Activated naive CD4-positive, alpha-beta T cell treated with anti-CD3 and anti-CD28 coated beads, Interleukin-2, amount 10 ng/mL, durations not matched to agents 7 days and 5 days (primary cell): ENCODE data around the gene TGM4.

Experiments
- CTCF ChIA-PET: fragments of 350-600 bp; sonication (Branson Sonifier 250); formaldehyde crosslinking; loops from one replicate; lab custom pipeline; 2021; ENCODE audit warnings: antibody characterized with exemption; lab: Charles Lee
- DNase-seq: peaks from one replicate; pipeline ENCODE4 v3.0.0-alpha.2; 2020
- H3K27ac Mint-ChIP-seq: one replicate; pipeline ENCODE4 v1.8.0; 2021; ENCODE audit warnings: mild to moderate bottlenecking, moderate library complexity, mixed read lengths
- H3K27me3 Mint-ChIP-seq: one replicate; pipeline ENCODE4 v1.8.0; 2021; ENCODE audit warnings: mild to moderate bottlenecking, mixed read lengths
- H3K36me3 Mint-ChIP-seq: one replicate; pipeline ENCODE4 v1.8.0; 2021; ENCODE audit warnings: mixed read lengths
- H3K4me1 Mint-ChIP-seq: one replicate; pipeline ENCODE4 v1.8.0; 2021; ENCODE audit warnings: mixed read lengths
- H3K4me3 Mint-ChIP-seq: one replicate; pipeline ENCODE4 v1.8.0; 2021; ENCODE audit warnings: mild to moderate bottlenecking, moderate library complexity, mixed read lengths
- H3K9me3 Mint-ChIP-seq: one replicate; pipeline ENCODE4 v1.8.0; 2021; ENCODE audit warnings: mixed read lengths

TGM4 gene

DNA sequence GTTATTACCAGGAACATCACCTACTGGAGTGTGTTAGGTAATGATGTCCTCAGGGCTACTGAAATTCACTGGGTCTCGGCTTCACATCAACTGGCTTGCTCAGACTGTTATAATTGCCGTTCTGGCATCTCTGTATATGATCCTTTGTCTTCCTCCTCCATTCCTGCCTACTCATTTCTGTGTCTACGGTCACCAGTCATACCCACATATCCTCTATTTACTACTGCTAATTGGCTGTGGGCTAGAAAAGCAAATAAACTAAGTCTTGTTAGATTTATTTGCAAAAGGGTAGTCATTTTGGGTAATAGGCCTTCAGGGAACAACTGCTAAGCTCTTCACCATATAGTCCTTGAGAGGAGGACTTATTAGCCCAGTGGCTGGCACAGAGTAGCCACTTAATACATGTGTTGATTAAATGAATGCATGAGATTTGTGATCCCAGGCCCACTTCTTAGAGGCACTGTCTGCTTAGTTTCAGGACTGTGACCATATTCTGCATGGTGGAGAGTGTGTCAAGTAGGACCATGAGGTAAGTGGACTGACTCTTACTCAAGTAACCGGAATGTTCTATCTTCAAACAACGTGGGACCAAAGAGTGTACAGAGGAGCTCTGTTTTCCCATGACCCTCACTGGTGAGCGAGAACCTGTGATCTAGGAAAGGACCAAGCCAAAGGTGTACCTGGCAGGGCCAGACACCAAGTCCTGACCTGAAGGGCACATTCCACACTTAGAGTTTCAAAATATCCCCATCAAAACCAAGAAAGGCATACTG, 88.4 kb downstream of the TGM4 start:
- CTCF ChIA-PET = no interaction called here
- Mint-ChIP-seq H3K27ac (no peak overlapping the region), H3K27me3 (no peaks in the 10 kb centered on the region), H3K9me3 (no peaks in the 10 kb centered on the region), H3K4me1 (peaks cover 30% of the 10 kb centered on the region), H3K36me3 (peaks cover 3% of the 10 kb centered on the region), H3K4me3 (no peak overlapping the region)
- no peak for DNase-seq

DNA sequence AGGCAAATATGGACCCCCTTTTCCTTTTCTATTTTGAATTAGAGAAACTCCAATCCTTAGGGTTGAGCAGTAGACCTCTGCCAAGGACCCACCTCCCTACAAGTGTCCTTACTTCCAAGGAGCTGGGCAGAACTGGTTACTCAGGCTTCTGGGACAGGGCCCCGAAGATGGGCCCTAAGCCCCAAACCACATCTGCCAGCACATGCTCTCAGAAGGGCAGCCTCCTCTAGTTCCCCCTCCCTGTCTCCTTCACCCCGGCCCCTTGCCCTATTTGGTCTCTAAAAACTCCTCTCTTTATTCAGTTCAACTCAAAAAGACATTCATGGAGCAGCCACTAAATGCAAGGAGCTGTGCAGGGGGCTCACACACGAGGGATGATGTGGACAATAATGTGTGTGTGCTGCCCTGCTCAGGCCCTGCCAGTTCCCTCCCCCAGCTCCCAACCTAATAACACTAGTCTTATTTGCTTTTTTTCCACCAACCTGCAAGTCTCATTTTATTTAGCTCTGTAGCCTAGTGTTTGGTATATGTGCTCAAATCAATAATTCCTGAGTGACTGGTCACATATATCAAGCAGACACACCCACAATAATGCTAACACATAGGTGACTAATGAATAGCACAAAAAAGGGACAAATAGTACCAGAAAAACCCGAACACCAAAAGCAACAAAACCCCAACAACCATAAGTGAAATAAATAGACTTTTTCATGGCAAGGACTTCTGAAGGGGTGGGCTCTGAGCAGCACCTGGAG, 89.3 kb downstream of the TGM4 start:
- no peaks in the 10 kb centered on the region for H3K27me3 Mint-ChIP-seq
- no peak overlapping the region for H3K4me3 Mint-ChIP-seq
- H3K27ac Mint-ChIP-seq = no peak overlapping the region
- H3K36me3 Mint-ChIP-seq = peaks cover 1% of the 10 kb centered on the region
- CTCF ChIA-PET = no interaction called here
- H3K4me1 Mint-ChIP-seq = peaks cover 39% of the 10 kb centered on the region
- no peak for DNase-seq
- H3K9me3 Mint-ChIP-seq = no peaks in the 10 kb centered on the region
